CD1c-positive myeloid dendritic cell (primary cell): ENCODE measurements around the gene ASIC2.
"Not testable (repeated sequence)": the region's sequence is repeated elsewhere in the genome, so short reads cannot be mapped to it uniquely, and the experiment has no call there.

ENCODE experiments used
- DNase-seq: peaks from one replicate; pipeline ENCODE4 v3.0.0-alpha.2; 2016; ENCODE audit errors: extremely low spot score

ASIC2 gene

DNA sequence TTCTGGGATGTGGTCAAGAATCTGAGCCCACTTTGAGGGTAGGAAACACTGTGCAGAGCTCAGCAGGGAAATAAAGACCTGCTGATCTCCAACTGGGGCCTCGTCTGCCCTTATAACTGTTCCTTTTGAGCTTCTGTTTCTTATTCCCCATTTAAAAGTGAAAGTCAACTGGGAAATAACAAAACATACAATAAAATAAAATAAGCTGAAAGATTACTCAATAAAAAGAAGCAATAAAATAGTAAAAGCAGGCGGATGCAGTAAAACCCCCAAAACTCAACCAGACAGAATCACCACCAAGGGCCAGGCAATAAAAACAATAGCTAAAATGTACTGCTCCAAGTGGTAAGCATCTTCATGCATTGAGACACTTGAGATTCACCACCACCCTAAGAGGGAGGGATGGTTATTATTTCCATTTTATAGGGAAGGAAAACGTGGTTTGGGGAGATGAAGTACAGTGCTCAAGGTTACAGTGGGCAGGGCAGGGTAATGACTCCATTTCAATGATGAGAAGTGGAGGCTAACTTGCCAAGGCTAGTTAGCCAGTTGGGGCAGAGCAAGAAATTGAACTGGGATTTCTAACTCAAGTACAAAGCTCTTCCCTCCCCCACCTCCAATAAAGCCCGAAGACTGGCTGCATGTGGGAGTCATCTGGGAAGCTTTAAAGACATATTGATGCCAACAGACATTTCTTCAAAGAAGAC lies 307.9 kb downstream of the ASIC2 start:
- DNase-seq = no peak

DNA sequence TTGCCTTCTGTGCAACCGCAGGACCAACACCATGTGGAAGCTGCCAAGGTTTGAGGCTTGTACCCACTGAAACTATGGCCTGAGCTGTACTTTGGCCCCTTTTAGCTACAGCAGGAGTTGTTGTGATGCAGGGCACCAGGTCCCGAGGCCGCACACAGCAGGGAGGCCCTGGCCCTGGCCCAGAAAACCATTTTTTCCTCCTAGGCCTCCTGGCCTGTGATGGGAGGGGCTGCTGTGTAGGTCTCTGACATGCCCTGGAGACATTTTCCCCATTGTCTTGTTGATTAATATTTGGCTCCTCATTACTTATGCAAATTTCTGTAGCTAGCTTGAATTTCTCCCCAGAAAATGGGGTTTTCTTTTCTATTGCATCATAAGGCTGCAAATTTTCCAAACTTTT lies 311.5 kb downstream of the ASIC2 start:
- not testable (repeated sequence) for DNase-seq

DNA sequence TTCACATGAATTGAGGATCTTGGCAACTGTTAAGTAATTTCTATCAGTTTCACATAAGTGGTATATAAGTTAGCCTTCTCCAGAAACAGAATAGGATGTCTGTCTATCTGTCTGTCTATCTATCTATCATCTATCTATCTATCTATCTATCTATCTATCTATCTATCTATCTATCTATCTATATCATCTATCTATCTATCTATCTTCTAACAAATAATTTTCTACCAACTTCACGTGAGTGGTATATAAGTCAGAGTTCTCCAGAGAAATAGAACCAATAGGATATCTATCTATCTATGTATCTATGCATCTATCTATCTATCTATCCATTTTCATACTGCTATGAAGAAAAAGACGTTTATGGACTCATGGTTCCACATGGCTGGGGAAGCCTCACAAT lies 312.9 kb downstream of the ASIC2 start:
- no peak for DNase-seq

DNA sequence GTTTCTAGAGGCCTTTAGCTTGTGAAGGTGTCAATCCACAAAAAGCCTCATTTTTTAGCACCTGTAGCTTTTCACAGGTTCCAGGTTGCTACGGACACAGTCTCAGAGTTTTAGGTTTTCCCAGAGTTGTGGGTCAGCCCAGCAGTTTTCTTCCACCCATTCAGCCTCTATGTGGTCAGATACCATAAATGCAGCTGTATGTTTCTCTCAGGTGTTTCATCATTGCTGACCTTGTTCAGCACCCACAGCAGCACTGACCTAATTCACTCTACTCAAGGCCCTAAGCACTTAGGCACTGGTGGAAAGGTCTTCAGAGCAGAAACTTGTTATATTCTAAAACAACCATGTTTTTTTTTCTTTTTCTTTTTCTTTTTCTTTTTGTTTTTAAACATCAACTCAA lies 316.5 kb downstream of the ASIC2 start:
- DNase-seq = no peak

DNA sequence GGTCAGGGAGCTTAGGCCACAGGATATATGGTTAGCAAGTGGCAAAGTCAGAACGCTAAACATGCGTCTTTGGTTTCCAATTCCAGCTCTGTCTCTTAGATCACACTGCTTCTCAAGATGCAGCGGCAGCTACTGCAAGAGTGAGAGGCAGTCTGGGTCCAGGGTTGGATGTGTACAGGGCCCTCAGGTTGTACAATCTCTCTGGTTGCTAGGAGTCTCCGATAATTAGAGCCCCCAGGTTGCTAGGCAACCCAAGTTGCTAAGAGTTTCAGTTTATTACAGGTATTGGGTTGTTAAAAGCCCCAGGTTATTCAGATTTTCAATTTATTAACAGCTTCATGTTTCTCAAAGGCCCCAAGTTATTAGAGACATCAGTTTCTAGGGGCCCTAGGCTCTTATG lies 317.0 kb downstream of the ASIC2 start:
- DNase-seq = no peak

DNA sequence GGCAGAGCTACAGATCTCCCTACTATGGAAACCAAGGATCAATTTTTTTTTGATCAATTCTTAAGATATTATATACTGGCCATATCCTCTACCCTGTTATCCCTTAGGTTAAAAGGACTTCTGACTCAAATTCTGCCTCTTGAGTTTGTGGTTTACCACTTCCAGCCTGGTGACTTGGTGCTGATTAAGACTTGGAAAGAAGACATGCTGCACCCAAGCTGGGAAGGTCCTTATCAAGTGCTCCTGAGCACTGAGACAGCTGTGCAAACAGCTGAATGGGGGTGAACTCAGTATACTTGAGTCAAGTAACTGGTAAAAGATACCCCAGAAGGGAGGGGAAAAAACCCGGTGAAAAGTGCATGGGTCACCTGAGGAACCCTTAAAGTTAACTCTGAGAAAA lies 321.9 kb downstream of the ASIC2 start:
- no peak for DNase-seq

DNA sequence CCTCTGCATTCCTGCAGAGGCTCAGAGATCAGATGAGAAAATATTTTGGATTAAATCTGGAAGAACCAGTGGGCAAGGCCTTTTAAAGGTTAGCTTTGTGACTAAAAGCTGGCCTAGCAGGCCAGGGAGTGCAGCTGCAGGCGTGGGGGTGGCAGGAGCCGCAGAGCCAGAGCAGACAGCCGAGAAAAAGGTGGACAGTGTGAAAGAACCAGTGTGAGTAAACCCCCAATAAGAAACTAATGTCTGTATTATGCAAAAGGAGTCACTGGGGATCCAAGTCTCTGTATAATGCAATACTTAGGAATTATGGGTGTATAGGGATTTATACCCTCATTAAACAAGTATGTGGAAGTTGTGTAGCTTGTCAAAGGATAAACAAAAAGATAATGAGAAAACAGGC lies 322.8 kb downstream of the ASIC2 start:
- DNase-seq = no peak

DNA sequence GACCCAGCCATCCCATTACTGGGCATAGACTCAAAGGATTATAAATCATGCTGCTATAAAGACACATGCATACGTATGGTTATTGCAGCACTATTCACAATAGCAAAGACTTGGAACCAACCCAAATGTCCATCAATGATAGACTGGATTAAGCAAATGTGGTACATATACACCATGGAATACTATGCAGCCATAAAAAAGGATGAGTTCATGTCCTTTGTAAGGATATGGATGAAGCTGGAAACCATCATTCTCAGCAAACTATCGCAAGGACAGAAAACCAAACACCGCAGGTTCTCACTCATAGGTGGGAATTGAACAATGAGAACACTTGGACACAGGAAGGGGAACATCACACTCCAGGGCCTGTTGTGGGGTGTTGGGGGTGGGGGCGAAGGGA lies 323.9 kb downstream of the ASIC2 start:
- DNase-seq = not testable (repeated sequence)

DNA sequence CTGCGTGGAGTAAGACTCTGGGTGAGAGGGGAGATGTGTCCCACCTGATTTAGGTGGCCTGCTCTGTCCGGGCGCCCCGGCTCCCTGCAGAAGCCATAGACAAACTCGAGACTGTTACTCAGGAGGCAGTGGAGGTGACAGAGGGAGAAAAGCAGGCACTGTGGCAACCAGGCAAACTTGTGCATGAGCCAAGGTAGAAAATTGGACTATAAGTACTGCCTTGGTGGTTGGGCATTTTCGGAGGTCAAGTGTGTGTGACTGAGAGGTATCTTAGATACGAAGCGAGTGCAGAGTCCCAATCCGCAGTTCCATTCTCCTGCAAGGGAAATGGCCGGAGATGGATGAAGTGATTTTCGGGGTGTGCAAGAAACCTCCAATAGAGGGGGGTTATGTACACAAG lies 328.6 kb downstream of the ASIC2 start:
- DNase-seq = no peak
